ENCODE results near the gene LMAN2L. TPM values are rescaled to one million over a fixed set of nuclear protein-coding genes. Genes with fewer than 3 reads are reported as not detected.

The LMAN2L gene
- total RNA-seq, 1 donor from 2014 or later: 13.0 TPM

GRCh38 chr2:96683972-96684820 lies 55.7 kb downstream of the LMAN2L start:
- H3K4me3 ChIP-seq (ENCODE audit: low read depth, low read length): no peak overlapping the region
- DNase-seq (ENCODE audit: low read depth): no peak
- no peak for TF ChIP-seq CTCF (conservative IDR thresholded peaks at IDR 0.05; ENCODE audit: low read depth, low read length)

- DNase-seq (ENCODE audit: low read depth): no peak
- no peak for TF ChIP-seq CTCF (conservative IDR thresholded peaks at IDR 0.05; ENCODE audit: low read depth, low read length)
- H3K4me3 ChIP-seq (ENCODE audit: low read depth, low read length): no peak overlapping the region
Observed at GRCh38 chr2:96683307-96683706, 56.6 kb downstream of the LMAN2L start.

GRCh38 chr2:96681540-96681939 lies 58.3 kb downstream of the LMAN2L start:
- H3K4me3 ChIP-seq (ENCODE audit: low read depth, low read length): no peak overlapping the region
- no peak for DNase-seq (ENCODE audit: low read depth)
- no peak for TF ChIP-seq CTCF (conservative IDR thresholded peaks at IDR 0.05; ENCODE audit: low read depth, low read length)

GRCh38 chr2:96680561-96681141 lies 59.2 kb downstream of the LMAN2L start:
- H3K4me3 ChIP-seq (ENCODE audit: low read depth, low read length): no peak overlapping the region
- no peak for DNase-seq (ENCODE audit: low read depth)
- no peak for TF ChIP-seq CTCF (conservative IDR thresholded peaks at IDR 0.05; ENCODE audit: low read depth, low read length)

GRCh38 chr2:96679848-96680247 lies 60.0 kb downstream of the LMAN2L start:
- DNase-seq (ENCODE audit: low read depth): no peak
- H3K4me3 ChIP-seq (ENCODE audit: low read depth, low read length): no peak overlapping the region
- no peak for TF ChIP-seq CTCF (conservative IDR thresholded peaks at IDR 0.05; ENCODE audit: low read depth, low read length)

GRCh38 chr2:96669539-96670215 lies 70.2 kb downstream of the LMAN2L start:
- no peak for DNase-seq (ENCODE audit: low read depth)
- H3K4me3 ChIP-seq (ENCODE audit: low read depth, low read length): no peak overlapping the region
- TF ChIP-seq CTCF (conservative IDR thresholded peaks at IDR 0.05; ENCODE audit: low read depth, low read length): no peak
